ENCODE results near the gene NSUN4. TPM values are rescaled to one million over a fixed set of nuclear protein-coding genes. Genes with fewer than 3 reads are reported as not detected.

NSUN4 gene
- total RNA-seq, 2 experiments from 2014 or later = 34.9 to 36.7 TPM

DNA sequence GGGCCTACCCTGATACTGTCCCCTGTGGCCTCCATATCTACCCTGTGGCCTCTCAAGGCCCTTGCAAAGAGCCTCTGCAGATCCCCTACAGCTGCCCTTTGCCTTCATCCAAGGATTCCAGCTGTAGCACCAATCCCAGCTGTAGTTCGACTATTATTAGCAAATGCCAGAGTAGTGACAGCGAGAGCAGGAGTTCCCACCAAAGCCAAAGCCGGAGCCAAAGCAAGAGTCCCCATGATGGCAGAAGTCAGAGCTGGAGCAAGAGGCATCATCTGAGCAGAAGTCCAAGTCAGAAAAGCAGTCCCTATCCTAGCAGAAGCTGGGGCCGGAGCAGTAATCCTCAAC, 2.7 kb downstream of the NSUN4 start:
- DNase-seq (no peak), ATAC-seq (ENCODE audit: poor library complexity) (no peak)
- no peaks in the 10 kb centered on the region for H3K9me3 Mint-ChIP-seq
- Histone ChIP-seq H3K27ac (ENCODE audit: low read depth in 1 of 2, low read length in 2 of 2) (no peak overlapping the region), H3K9me3 (ENCODE audit: control insufficient read depth in 1 of 2, insufficient read depth in 1 of 2, low read length in 2 of 2) (peaks cover 0 to 6% of the 10 kb centered on the region in 2 experiments), H3K4me1 (ENCODE audit: insufficient read depth, low read length) (peaks cover 32% of the 10 kb centered on the region), H3K4me3 (ENCODE audit: low read length) (no peak overlapping the region), H3K36me3 (ENCODE audit: insufficient read depth, low read length) (peaks cover 29% of the 10 kb centered on the region), H3K27me3 (ENCODE audit: control insufficient read depth in 1 of 2, insufficient read depth in 2 of 2, low read length in 2 of 2) (no peaks in the 10 kb centered on the region)
- intact Hi-C loops (cut with DNase I, micrococcal nuclease) = loop anchor here in 1 of 2 experiments (5.0 to 10.0 kb wide), 2 partner anchors 374 to 971 kb away; partner anchors contain the start of genes EFCAB14 and STIL
- H3K27ac Mint-ChIP-seq = peak overlapping the region; percentile 97
- ChIA-PET POLR2A (no interaction called here), CTCF (no interaction called here)
- H3K27me3 Mint-ChIP-seq = no peaks in the 10 kb centered on the region
- peaks cover 65% of the 10 kb centered on the region for H3K36me3 Mint-ChIP-seq (ENCODE audit: low read depth)
- TF ChIP-seq, protein P1, sequence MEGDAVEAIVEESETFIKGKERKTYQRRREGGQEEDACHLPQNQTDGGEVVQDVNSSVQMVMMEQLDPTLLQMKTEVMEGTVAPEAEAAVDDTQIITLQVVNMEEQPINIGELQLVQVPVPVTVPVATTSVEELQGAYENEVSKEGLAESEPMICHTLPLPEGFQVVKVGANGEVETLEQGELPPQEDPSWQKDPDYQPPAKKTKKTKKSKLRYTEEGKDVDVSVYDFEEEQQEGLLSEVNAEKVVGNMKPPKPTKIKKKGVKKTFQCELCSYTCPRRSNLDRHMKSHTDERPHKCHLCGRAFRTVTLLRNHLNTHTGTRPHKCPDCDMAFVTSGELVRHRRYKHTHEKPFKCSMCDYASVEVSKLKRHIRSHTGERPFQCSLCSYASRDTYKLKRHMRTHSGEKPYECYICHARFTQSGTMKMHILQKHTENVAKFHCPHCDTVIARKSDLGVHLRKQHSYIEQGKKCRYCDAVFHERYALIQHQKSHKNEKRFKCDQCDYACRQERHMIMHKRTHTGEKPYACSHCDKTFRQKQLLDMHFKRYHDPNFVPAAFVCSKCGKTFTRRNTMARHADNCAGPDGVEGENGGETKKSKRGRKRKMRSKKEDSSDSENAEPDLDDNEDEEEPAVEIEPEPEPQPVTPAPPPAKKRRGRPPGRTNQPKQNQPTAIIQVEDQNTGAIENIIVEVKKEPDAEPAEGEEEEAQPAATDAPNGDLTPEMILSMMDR (IDR thresholded peaks at IDR 0.05) = no peak
- peak overlapping the region; percentile 99 for H3K4me3 Mint-ChIP-seq
- H3K4me1 Mint-ChIP-seq (ENCODE audit: low read depth) = peaks cover 58% of the 10 kb centered on the region

DNA sequence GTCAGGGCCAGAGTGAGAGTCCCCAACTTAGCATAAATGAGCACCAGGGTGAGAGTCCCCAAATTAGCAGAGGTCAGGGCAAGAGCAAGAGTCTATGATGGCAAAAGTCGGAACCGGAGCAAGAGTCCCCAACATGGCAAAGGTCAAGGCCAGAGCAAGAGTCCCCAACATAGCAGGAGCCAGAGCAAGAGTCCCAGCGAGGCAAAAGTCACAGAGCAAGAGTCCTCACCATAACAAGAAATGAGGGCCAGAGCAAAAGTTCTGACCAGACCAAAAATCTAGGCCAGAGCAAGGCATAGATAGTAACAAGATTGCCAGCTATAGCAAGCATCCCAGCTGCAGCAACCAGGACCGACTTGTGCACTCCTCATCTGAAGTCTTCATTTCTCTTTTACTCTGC, 3.1 kb downstream of the NSUN4 start:
- Mint-ChIP-seq H3K27me3 (no peaks in the 10 kb centered on the region), H3K4me3 (no peak overlapping the region), H3K36me3 (ENCODE audit: low read depth) (peaks cover 67% of the 10 kb centered on the region), H3K4me1 (ENCODE audit: low read depth) (peaks cover 58% of the 10 kb centered on the region), H3K9me3 (no peaks in the 10 kb centered on the region), H3K27ac (peak overlapping the region; percentile 97)
- Histone ChIP-seq H3K36me3 (ENCODE audit: insufficient read depth, low read length) (peaks cover 31% of the 10 kb centered on the region), H3K27me3 (ENCODE audit: control insufficient read depth in 1 of 2, insufficient read depth in 2 of 2, low read length in 2 of 2) (no peaks in the 10 kb centered on the region), H3K4me3 (ENCODE audit: low read length) (no peak overlapping the region), H3K9me3 (ENCODE audit: control insufficient read depth in 1 of 2, insufficient read depth in 1 of 2, low read length in 2 of 2) (peaks cover 0 to 6% of the 10 kb centered on the region in 2 experiments), H3K4me1 (ENCODE audit: insufficient read depth, low read length) (peaks cover 34% of the 10 kb centered on the region), H3K27ac (ENCODE audit: low read depth in 1 of 2, low read length in 2 of 2) (no peak overlapping the region)
- POLR2A ChIA-PET = no interaction called here
- DNase-seq (no peak), ATAC-seq (ENCODE audit: poor library complexity) (no peak)
- CTCF ChIA-PET = no interaction called here
- intact Hi-C loops (cut with DNase I, micrococcal nuclease) = loop anchor here in 1 of 2 experiments (5.0 to 10.0 kb wide), 2 partner anchors 374 to 971 kb away; partner anchors contain the start of genes EFCAB14 and STIL
- TF ChIP-seq, protein P1 (IDR thresholded peaks at IDR 0.05) = no peak

DNA sequence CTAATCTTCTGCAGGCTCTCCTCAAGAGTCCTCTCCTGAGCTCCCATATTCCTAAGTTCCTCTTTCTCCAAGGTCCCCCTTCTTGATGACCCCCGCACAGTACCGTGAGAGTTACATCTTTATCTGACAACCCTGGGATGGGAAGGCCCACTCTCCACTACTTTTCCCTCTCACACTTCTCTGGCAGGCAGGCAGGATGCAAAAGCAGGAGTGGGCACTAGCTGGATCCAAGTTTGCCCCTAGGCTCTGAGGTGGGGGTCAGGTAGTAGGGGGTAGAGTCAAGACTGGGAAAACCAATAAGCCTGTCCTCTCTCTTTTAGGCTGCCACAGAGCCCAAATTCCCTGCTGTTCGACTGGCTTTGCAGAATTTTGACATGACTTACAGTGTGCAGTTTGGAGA, 3.9 kb downstream of the NSUN4 start:
- DNase-seq = no peak
- H3K27ac Mint-ChIP-seq = peak overlapping the region; percentile 97
- intact Hi-C loops (cut with DNase I, micrococcal nuclease) = loop anchor here in 1 of 2 experiments (5.0 to 10.0 kb wide), 2 partner anchors 373 to 970 kb away; partner anchors contain the start of genes EFCAB14 and STIL
- H3K4me3 ChIP-seq (ENCODE audit: low read length) = no peak overlapping the region
- peaks cover 70% of the 10 kb centered on the region for H3K36me3 Mint-ChIP-seq (ENCODE audit: low read depth)
- peaks cover 31% of the 10 kb centered on the region for H3K4me1 ChIP-seq (ENCODE audit: insufficient read depth, low read length)
- peaks cover 0 to 2% of the 10 kb centered on the region in 2 experiments for H3K9me3 ChIP-seq (ENCODE audit: control insufficient read depth in 1 of 2, insufficient read depth in 1 of 2, low read length in 2 of 2)
- peaks cover 56% of the 10 kb centered on the region for H3K4me1 Mint-ChIP-seq (ENCODE audit: low read depth)
- TF ChIP-seq, protein P1 (IDR thresholded peaks at IDR 0.05) = no peak
- H3K27ac ChIP-seq (ENCODE audit: low read depth in 1 of 2, low read length in 2 of 2) = no peak overlapping the region
- POLR2A ChIA-PET = no interaction called here
- H3K27me3 ChIP-seq (ENCODE audit: control insufficient read depth in 1 of 2, insufficient read depth in 2 of 2, low read length in 2 of 2) = no peaks in the 10 kb centered on the region
- no peak for ATAC-seq (ENCODE audit: poor library complexity)
- H3K9me3 Mint-ChIP-seq = no peaks in the 10 kb centered on the region
- H3K27me3 Mint-ChIP-seq = no peaks in the 10 kb centered on the region
- peaks cover 36% of the 10 kb centered on the region for H3K36me3 ChIP-seq (ENCODE audit: insufficient read depth, low read length)
- CTCF ChIA-PET = no interaction called here
- no peak overlapping the region for H3K4me3 Mint-ChIP-seq
